Activated T-cell treated with anti-CD3 and anti-CD28 coated beads, Interleukin-2, amount 50 U/mL, for 48 hours (primary cell): ENCODE data around the gene CCDC88C.

ENCODE experiments used
- DNase-seq, 2 experiments: peaks; one replicate each; pipeline ENCODE4 v3.0.0-alpha.2; 2020

CCDC88C gene

GRCh38 chr14:91396959-91397815 lies 20.4 kb downstream of the CCDC88C start:
- peak; percentile 75 to 78 for DNase-seq

- no peak for DNase-seq
Measured at GRCh38 chr14:91396013-91396660, 21.5 kb downstream of the CCDC88C start.

- DNase-seq = no peak
Measured at GRCh38 chr14:91395466-91395865, 22.2 kb downstream of the CCDC88C start.

GRCh38 chr14:91394105-91395081 lies 23.2 kb downstream of the CCDC88C start:
- DNase-seq = no peak

GRCh38 chr14:91392623-91393303 lies 24.9 kb downstream of the CCDC88C start:
- DNase-seq = no peak

- DNase-seq = no peak
Measured at GRCh38 chr14:91390165-91390778, 27.3 kb downstream of the CCDC88C start.

GRCh38 chr14:91389150-91389549 lies 28.5 kb downstream of the CCDC88C start:
- DNase-seq = no peak

GRCh38 chr14:91388551-91388975 lies 29.1 kb downstream of the CCDC88C start:
- peak; percentile 70 to 71 for DNase-seq

- DNase-seq = no peak
Measured at GRCh38 chr14:91387951-91388381, 29.7 kb downstream of the CCDC88C start.

GRCh38 chr14:91387169-91387835 lies 30.3 kb downstream of the CCDC88C start:
- no peak for DNase-seq

GRCh38 chr14:91385697-91386096 lies 31.9 kb downstream of the CCDC88C start:
- no peak for DNase-seq

GRCh38 chr14:91385224-91385623 lies 32.4 kb downstream of the CCDC88C start:
- no peak for DNase-seq

- DNase-seq = no peak
Measured at GRCh38 chr14:91383439-91383838, 34.2 kb downstream of the CCDC88C start.

- no peak for DNase-seq
Measured at GRCh38 chr14:91381801-91382670, 35.6 kb downstream of the CCDC88C start.

- no peak for DNase-seq
Measured at GRCh38 chr14:91380610-91381371, 36.8 kb downstream of the CCDC88C start.

GRCh38 chr14:91380123-91380522 lies 37.5 kb downstream of the CCDC88C start:
- no peak for DNase-seq

- no peak for DNase-seq
Measured at GRCh38 chr14:91379579-91379932, 38.1 kb downstream of the CCDC88C start.

GRCh38 chr14:91378930-91379578 lies 38.6 kb downstream of the CCDC88C start:
- DNase-seq = no peak
